Central memory CD8-positive, alpha-beta T cell (primary cell): ENCODE data around the gene SNAI3.

ENCODE experiments used
- ATAC-seq: fragments of 150-1000 bp; cut with Tn5 transposase; replicated peaks from 2 replicates; pipeline ENCODE4 v1.10.0; 2022; ENCODE audit warnings: mild to moderate bottlenecking, moderate FRiP score, moderate number of reproducible peaks; ENCODE audit not compliant: poor library complexity, severe bottlenecking; ENCODE audit errors: extremely low read depth
- DNase-seq, 2 donors: peaks; one replicate each; pipeline ENCODE4 v3.0.0; 2021; ENCODE audit warnings: low spot score in 2 of 2
- H3K27ac Mint-ChIP-seq: one replicate; pipeline ENCODE4 v1.8.0; 2022; ENCODE audit warnings: low read depth, mild to moderate bottlenecking, moderate library complexity, mixed read lengths
- H3K27me3 Mint-ChIP-seq: one replicate; pipeline ENCODE4 v1.8.0; 2022; ENCODE audit warnings: mixed read lengths
- H3K36me3 Mint-ChIP-seq: one replicate; pipeline ENCODE4 v1.8.0; 2022; ENCODE audit warnings: mild to moderate bottlenecking, moderate library complexity, mixed read lengths; ENCODE audit not compliant: insufficient read depth
- H3K4me1 Mint-ChIP-seq: one replicate; pipeline ENCODE4 v1.8.0; 2022; ENCODE audit warnings: mixed read lengths
- H3K4me3 Mint-ChIP-seq: one replicate; pipeline ENCODE4 v1.8.0; 2022; ENCODE audit warnings: mild to moderate bottlenecking, moderate library complexity, mixed read lengths
- H3K9me3 Mint-ChIP-seq: one replicate; pipeline ENCODE4 v1.8.0; 2022; ENCODE audit warnings: mixed read lengths

Gene SNAI3

DNA sequence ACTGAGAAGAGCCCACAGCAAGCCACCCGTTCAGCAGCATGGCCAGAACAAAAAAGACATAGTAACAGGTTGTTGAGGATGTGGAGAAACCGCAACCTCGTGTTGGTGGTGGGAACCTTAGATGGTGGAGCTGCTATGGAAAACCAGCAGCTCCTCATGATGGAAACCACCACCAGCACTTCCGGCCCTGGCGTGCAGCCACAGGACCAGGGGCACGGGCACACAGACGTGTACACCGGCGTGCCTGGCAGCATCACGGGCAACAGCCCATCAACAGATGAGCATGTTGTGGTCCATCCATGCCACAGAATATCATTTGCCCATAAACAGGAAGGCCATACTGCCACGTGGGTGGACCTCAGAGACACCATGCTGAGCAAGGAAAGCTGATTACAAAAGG is 31.9 kb upstream of the SNAI3 start:
- DNase-seq, result no peak
- H3K36me3 Mint-ChIP-seq, result peaks cover 38% of the 10 kb centered on the region
- no peaks in the 10 kb centered on the region for H3K4me1 Mint-ChIP-seq
- no peak overlapping the region for H3K4me3 Mint-ChIP-seq
- no peaks in the 10 kb centered on the region for H3K9me3 Mint-ChIP-seq
- H3K27me3 Mint-ChIP-seq, result no peaks in the 10 kb centered on the region
- H3K27ac Mint-ChIP-seq, result no peak overlapping the region
- ATAC-seq, result no peak

GRCh38 chr16:88716601-88717001 is 30.3 kb upstream of the SNAI3 start:
- DNase-seq (no peak), ATAC-seq (no peak)
- H3K9me3 Mint-ChIP-seq, result no peaks in the 10 kb centered on the region
- H3K27ac Mint-ChIP-seq, result peak overlapping the region; percentile 41
- peaks cover 32% of the 10 kb centered on the region for H3K36me3 Mint-ChIP-seq
- H3K4me3 Mint-ChIP-seq, result no peak overlapping the region
- H3K27me3 Mint-ChIP-seq, result no peaks in the 10 kb centered on the region
- no peaks in the 10 kb centered on the region for H3K4me1 Mint-ChIP-seq

DNA sequence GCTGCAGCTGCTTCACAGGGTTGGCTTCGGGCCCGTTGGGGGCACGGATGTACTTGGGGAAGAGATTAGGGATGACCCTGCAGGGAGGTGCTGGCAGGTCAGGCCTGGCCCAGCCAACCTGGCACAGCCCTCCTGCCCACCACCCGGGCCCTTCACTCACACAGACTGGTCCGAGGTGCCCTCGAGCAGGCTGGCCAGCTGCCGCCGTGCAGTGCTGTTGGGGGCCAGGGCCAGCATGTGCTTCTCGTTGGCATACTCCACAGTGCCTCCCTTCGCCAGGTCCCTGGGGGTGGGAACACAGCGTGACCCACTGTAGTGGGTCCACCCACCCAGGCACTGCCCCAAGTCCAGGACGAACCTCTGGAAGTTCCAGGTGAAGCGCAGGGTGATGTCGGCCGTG is 29.9 kb upstream of the SNAI3 start:
- no peak overlapping the region for H3K4me3 Mint-ChIP-seq
- H3K4me1 Mint-ChIP-seq, result no peaks in the 10 kb centered on the region
- H3K27me3 Mint-ChIP-seq, result no peaks in the 10 kb centered on the region
- peaks cover 29% of the 10 kb centered on the region for H3K36me3 Mint-ChIP-seq
- DNase-seq (no peak), ATAC-seq (no peak)
- peak overlapping the region; percentile 41 for H3K27ac Mint-ChIP-seq
- no peaks in the 10 kb centered on the region for H3K9me3 Mint-ChIP-seq

GRCh38 chr16:88715312-88716190 is 29.2 kb upstream of the SNAI3 start:
- Mint-ChIP-seq H3K27ac (peak overlapping the region; percentile 41), H3K27me3 (no peaks in the 10 kb centered on the region), H3K9me3 (no peaks in the 10 kb centered on the region), H3K4me1 (no peaks in the 10 kb centered on the region), H3K4me3 (no peak overlapping the region), H3K36me3 (peaks cover 23% of the 10 kb centered on the region)
- ATAC-seq (no peak), DNase-seq (no peak)

DNA sequence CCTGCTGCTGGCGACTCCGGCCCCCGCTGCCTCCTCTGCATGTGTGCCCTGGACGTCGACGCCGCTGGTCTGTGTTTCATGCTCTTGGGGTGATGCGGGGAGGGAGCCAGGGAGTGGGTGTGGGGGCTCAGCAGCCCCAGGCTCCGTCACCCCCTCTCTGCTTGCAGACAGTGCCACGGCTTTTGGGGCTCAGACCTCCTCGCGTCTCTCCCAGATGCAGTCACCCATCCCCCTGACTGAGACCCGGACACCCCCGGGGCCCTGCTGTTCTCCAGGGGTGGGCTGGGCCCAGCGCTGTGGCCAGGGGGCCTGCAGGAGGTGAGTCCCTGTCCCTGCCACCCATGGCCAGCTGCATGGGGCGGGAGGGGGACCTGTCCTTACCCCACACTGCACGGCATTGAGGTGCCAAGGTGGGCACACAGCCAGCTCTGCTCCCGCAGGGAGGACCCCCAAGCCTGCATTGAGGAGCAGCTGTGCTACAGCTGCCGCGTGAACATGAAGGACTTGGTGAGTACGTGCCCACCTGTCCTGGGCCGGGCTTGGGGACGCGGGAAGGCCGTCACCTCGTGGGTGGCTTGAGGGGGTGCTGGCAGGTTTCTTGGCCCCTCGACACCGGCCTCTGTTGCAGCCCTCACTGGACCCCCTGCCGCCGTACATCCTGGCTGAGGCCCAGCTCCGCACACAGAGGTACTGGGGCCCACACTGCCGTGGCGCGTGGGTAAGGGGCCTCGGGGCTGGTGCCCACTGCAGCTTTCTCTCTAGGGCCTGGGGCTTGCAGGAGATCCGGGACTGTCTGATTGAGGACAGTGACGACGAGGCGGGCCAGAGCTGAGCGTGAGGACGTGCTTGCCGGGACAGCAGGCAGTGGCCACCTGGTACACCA is 28.4 kb upstream of the SNAI3 start:
- Mint-ChIP-seq H3K36me3 (peaks cover 19% of the 10 kb centered on the region), H3K4me1 (no peaks in the 10 kb centered on the region), H3K9me3 (no peaks in the 10 kb centered on the region), H3K27ac (no peak overlapping the region), H3K4me3 (no peak overlapping the region), H3K27me3 (no peaks in the 10 kb centered on the region)
- ATAC-seq (no peak), DNase-seq (no peak)

DNA sequence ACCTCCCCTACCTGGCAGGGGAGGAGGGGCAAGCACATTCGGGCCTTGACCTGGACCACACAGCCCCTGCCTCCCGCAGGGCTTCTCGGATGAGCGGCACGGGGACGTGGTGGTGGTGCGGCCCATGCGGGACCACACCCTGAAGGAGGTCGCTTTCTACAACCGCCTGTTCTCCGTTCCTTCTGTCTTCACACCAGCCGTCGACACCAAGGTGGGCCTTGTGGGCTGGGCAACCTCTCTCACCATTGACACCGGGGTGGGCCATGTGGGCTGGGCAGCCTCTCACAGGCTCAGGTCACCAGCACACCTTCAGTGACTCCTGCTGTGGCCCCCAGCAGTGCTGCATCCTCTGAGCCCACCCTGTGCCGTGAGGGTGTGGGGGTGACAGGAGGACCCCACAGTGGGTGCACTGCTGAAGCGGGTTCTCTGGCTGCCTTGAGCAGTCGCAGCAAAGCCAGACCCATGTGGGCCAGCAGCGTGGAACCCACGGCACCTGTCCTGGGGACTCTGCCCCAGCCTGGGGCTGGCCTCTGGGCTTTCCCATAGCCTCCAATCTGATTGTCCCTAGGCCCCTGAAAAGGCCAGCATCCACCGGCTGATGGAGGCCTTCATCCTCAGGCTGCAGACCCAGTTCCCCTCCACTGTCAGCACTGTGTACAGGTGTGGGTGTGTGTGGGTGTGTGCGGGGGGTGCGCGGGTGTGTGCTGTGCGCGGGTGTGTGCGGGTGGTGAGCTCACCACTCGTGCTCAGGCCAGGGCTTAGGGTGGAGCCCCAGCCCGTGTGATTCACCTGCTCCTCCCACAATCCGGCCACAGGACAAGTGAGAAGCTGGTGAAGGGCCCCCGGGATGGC is 27.5 kb upstream of the SNAI3 start:
- Mint-ChIP-seq H3K4me1 (no peaks in the 10 kb centered on the region), H3K4me3 (no peak overlapping the region)
- no peak for ATAC-seq

DNA sequence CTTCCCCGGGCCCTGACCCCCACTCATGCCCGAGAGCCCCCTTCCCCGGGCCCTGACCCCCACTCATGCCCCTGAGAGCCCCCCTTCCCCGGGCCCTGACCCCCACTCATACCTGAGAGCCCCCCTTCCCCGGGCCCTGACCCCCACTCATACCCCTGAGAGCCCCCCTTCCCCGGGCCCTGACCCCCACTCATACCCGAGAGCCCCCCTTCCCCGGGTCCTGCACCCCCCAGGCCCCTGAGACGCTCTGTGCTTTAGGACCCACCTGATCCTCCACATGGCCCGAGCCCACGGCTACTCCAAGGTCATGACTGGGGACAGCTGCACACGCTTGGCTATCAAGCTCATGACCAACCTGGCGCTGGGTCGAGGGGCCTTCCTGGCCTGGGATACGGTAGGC is 26.7 kb upstream of the SNAI3 start:
- Mint-ChIP-seq H3K27me3 (no peaks in the 10 kb centered on the region), H3K4me3 (no peak overlapping the region), H3K9me3 (no peaks in the 10 kb centered on the region), H3K27ac (no peak overlapping the region), H3K4me1 (no peaks in the 10 kb centered on the region), H3K36me3 (peaks cover 13% of the 10 kb centered on the region)
- DNase-seq, result no peak
- no peak for ATAC-seq

More for the DNA sequence above, 27.5 kb upstream of the SNAI3 start:
- Mint-ChIP-seq H3K9me3 (no peaks in the 10 kb centered on the region), H3K36me3 (peaks cover 15% of the 10 kb centered on the region), H3K27ac (no peak overlapping the region), H3K27me3 (no peaks in the 10 kb centered on the region)
- DNase-seq, result no peak

DNA sequence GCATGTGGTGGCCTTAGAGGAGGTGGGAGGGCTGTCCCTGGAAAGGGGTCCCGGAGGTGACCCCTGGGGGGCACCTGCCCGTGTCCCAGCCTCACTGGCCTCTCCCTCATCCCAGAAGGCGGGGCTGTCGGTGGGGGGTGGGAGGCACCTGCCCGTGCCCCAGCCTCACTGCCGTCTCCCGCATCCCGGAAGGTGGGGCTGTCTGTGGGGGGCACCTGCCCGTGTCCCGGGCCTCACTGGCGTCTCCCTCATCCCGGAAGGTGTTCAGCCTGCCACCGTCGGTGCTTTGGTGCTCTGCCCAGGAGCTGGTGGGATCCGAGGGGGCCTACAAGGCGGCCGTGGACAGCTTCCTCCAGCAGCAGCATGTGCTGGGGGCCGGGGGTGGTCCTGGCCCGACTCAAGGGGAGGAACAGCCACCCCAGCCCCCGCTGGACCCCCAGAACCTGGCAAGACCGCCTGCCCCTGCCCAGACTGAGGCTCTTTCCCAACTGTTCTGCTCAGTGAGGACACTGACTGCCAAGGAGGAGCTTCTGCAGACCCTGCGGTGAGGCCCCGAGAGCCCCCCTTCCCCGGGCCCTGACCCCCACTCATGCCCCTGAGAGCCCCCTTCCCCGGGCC is 26.2 kb upstream of the SNAI3 start:
- Mint-ChIP-seq H3K4me1 (peaks cover 2% of the 10 kb centered on the region), H3K27me3 (no peaks in the 10 kb centered on the region), H3K4me3 (no peak overlapping the region), H3K36me3 (peaks cover 14% of the 10 kb centered on the region), H3K9me3 (no peaks in the 10 kb centered on the region), H3K27ac (no peak overlapping the region)
- DNase-seq (no peak), ATAC-seq (no peak)

DNA sequence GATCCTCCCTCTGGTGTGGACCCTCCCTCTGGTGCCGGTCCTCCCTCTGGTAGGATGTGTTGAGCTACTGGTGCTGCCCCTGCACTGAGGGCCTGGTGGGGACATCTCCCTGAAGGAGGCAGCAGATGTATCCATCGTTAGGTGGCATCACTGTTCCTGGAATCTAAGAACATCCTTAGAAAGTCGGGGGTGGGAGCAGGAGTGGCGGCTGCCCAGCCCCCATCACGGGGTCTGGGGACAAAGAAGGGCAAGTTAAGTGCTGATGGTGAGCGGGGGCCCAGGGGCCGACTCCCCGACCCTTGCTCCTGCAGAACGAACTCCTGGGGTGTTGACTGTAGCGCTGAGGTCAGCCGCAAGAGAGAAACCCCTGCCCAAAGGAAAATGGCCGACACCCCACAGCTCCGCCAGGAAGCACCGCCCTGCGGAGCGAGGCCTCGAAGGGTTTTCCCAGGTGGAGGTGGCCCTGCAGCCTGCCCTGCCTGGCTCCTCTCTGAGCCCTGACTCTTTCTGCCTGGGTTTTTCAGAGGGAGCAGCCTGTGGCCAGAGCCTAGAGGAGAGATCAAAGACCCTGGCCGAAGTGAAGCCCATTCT is 25.5 kb upstream of the SNAI3 start:
- Mint-ChIP-seq H3K9me3 (no peaks in the 10 kb centered on the region), H3K4me1 (peaks cover 8% of the 10 kb centered on the region), H3K4me3 (no peak overlapping the region), H3K27ac (no peak overlapping the region), H3K36me3 (peaks cover 15% of the 10 kb centered on the region), H3K27me3 (no peaks in the 10 kb centered on the region)
- ATAC-seq, result no peak
- no peak for DNase-seq

- Mint-ChIP-seq H3K36me3 (peaks cover 14% of the 10 kb centered on the region), H3K9me3 (no peaks in the 10 kb centered on the region), H3K27ac (peak overlapping the region; percentile 13), H3K27me3 (no peaks in the 10 kb centered on the region), H3K4me3 (no peak overlapping the region), H3K4me1 (peaks cover 9% of the 10 kb centered on the region)
- no peak for DNase-seq
- ATAC-seq, result no peak
Observed at GRCh38 chr16:88710556-88710955, 24.2 kb upstream of the SNAI3 start.

DNA sequence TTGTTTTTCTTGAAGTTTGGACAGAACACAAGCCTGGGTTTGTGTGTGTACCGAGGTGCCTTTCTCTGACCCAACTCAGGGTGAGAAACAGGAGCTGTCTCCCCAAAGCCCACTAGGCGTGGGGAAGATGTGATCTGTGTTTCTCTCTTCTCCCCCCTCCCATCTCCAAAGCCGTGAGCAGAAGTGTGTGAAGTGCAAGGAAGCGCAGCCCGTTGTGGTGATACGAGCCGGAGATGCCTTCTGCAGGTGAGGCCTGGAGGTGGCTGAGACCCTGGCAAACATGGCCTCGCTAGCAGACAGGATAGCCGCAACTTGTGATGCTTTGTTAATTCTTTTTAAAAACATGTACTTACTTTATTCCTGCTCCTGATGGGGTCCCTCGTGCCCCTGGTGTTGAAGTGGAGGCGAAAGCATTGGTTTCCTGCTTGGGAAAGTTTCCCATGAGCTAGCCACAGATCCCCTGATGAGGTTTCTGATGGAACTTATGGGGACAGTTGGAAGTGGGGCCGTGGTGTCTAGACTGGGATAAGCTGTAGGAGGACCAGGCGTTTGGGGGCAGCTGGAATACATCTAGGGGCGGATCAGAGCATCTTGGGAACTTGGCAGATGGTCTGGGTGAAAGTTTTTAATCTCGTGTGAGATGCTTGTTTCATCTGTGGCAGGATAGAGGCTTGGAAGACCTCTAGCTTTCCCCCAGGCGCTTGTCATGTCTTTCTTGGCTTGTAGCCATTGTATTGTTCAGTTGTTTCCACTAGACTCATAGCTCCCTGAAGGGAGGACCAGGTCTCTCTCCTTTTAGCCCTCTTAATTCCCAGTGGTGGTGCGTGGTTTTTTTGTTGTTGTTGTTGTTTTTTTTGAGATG is 20.9 kb upstream of the SNAI3 start:
- Mint-ChIP-seq H3K36me3 (peaks cover 19% of the 10 kb centered on the region), H3K4me3 (peak overlapping the region; percentile 76), H3K27ac (peak overlapping the region; percentile 74), H3K27me3 (no peaks in the 10 kb centered on the region), H3K9me3 (no peaks in the 10 kb centered on the region), H3K4me1 (peaks cover 36% of the 10 kb centered on the region)
- DNase-seq (no peak), ATAC-seq (no peak)
